Stimulated activated CD4-positive, alpha-beta T cell treated with anti-CD3 and anti-CD28 coated beads, Interleukin-15, amount 100 ng/mL, for 48 hours (primary cell): ENCODE results near the gene HJV.

Source experiments
- DNase-seq, 2 donors: peaks; one replicate each; pipeline ENCODE4 v3.0.0-alpha.2; 2020; ENCODE audit warnings: low read depth in 2 of 2

Gene HJV

GRCh38 chr1:145977486-145978470 lies 43.8 kb downstream of the HJV start:
- peak in 1 of 2 donors; percentile 59 for DNase-seq

DNA sequence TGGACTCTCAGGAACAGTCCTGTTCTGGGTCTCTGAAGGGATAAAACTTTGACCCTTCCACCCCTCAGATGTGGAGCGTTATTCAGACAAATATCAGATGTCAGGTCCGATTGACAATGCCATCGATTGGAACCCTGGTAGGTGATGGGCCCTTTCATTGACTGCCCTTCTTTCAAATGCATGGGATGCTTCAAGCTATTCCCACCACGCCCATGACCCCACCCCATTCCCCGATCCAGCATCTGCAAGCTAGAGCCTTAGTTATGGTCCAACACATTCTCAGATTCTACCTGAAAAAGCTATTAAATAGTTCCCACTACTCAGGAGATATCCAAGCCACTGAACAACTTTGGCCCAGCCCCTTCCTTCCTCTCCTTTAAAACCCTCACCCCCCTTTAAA lies 44.5 kb downstream of the HJV start:
- DNase-seq = no peak

- DNase-seq = no peak
Measured at GRCh38 chr1:145975216-145975615, 46.3 kb downstream of the HJV start.

DNA sequence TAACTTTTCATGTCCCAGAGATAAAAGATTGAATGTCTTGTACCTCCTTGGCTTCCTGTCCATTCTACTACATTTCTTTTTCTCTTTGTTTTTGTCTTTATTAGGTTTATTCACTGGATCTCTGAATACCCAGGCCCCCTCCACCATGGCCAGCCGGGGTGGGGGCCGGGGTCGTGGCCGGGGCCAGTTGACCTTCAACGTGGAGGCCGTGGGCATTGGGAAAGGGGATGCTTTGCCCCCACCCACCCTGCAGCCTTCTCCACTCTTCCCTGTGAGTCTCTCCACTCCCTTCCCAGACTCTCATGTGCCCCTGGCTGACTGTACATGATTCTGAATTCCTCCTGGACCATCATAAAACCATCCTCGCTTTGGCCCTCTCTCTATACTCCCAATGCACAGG lies 46.8 kb downstream of the HJV start:
- no peak for DNase-seq

DNA sequence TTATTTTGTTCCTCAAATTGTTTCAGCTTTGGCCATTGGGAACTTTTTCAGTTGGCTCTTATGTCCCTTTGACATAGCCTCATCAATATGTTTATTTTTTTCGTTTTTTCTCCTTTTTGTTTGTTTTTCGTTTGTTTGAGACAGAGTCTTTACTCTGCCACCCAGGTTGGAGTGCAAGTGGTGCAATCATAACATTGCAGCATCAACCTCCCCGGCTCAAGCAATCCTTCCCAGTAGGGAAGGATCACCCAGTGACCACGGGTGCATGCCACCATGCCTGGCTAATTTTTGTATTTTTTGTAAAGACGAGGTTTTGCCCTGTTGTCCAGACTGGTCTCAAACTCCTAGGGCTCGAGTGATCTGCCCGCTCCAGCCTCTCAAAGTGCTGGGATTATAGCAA lies 49.0 kb downstream of the HJV start:
- no peak for DNase-seq
